ENCODE measurements around the gene LASP1NB.

Gene LASP1NB

DNA sequence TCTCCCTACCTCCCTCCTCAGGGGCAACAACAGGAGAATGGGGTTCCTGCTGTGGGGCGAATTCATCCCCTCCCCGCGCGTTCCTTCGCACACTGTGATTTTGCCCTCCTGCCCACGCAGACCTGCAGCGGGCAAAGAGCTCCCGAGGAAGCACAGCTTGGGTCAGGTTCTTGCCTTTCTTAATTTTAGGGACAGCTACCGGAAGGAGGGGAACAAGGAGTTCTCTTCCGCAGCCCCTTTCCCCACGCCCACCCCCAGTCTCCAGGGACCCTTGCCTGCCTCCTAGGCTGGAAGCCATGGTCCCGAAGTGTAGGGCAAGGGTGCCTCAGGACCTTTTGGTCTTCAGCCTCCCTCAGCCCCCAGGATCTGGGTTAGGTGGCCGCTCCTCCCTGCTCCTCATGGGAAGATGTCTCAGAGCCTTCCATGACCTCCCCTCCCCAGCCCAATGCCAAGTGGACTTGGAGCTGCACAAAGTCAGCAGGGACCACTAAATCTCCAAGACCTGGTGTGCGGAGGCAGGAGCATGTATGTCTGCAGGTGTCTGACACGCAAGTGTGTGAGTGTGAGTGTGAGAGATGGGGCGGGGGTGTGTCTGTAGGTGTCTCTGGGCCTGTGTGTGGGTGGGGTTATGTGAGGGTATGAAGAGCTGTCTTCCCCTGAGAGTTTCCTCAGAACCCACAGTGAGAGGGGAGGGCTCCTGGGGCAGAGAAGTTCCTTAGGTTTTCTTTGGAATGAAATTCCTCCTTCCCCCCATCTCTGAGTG lies 5.9 kb upstream of the LASP1NB start:
- Histone ChIP-seq H3K4me2 (no peak overlapping the region), H3K27me3 (ENCODE audit: insufficient read depth) (no peaks in the 10 kb centered on the region), H3F3A (replicated peaks; ENCODE audit: insufficient read depth) (peaks cover 41% of the 10 kb centered on the region), H3K79me2 (ENCODE audit: insufficient read depth) (peaks cover 10% of the 10 kb centered on the region; the same call in 1 of the 2 replicates), H3K9ac (no peak overlapping the region), H4K20me1 (ENCODE audit: insufficient read depth) (0 out of 2 replicates have a peak, but pooled peaks cover 14% of the 10 kb centered on the region), H3K4me1 (ENCODE audit: control insufficient read depth in 1 of 2, insufficient read depth in 2 of 2, low read depth in 1 of 2, low read length in 1 of 2) (peaks cover 9 to 34% of the 10 kb centered on the region in 2 experiments; a peak in 2 of 4 replicates), H3K9me2 (no peaks in the 10 kb centered on the region), H3K36me3 (replicated peaks in 1 of 2; ENCODE audit: control insufficient read depth in 1 of 2, insufficient read depth in 2 of 2, low read length in 1 of 2) (peaks cover 25 to 35% of the 10 kb centered on the region in 2 experiments), H3K27ac (ENCODE audit: low read depth in 2 of 2, low read length in 1 of 2) (no peak overlapping the region), H3K9me3 (no peaks in the 10 kb centered on the region), H3K4me3 (ENCODE audit: low read depth in 2 of 2, low read length in 1 of 2) (no peak overlapping the region), H2AFZ (ENCODE audit: low read depth) (no peak overlapping the region)
- ChIA-PET POLR2A (no interaction called here), CTCF (interaction anchor here (1.0 kb wide), 1 partner anchor 233 kb away, joined by 3 read pairs; no protein-coding TSS in a partner anchor)
- WGBS (ENCODE audit: low lambda C conversion rate): over 99% methylated on average over 16 of the region's 16 CpGs
- DNase-seq: no peak
- TF ChIP-seq SIN3A (IDR thresholded peaks at IDR 0.05; ENCODE audit: borderline replicate concordance, low read depth, low read length) (no peak), TAF1 (IDR thresholded peaks at IDR 0.05; ENCODE audit: borderline replicate concordance, low read depth, low read length) (no peak), NFIC (IDR thresholded peaks at IDR 0.05; ENCODE audit: borderline replicate concordance) (no peak), YY1 (IDR thresholded peaks at IDR 0.05; ENCODE audit: low read depth) (no peak), JUND (IDR thresholded peaks at IDR 0.05) (no peak), TEAD4 (IDR thresholded peaks at IDR 0.05; ENCODE audit: borderline replicate concordance, insufficient read depth) (no peak), RFX5 (IDR thresholded peaks at IDR 0.05; ENCODE audit: low read length) (no peak)

DNA sequence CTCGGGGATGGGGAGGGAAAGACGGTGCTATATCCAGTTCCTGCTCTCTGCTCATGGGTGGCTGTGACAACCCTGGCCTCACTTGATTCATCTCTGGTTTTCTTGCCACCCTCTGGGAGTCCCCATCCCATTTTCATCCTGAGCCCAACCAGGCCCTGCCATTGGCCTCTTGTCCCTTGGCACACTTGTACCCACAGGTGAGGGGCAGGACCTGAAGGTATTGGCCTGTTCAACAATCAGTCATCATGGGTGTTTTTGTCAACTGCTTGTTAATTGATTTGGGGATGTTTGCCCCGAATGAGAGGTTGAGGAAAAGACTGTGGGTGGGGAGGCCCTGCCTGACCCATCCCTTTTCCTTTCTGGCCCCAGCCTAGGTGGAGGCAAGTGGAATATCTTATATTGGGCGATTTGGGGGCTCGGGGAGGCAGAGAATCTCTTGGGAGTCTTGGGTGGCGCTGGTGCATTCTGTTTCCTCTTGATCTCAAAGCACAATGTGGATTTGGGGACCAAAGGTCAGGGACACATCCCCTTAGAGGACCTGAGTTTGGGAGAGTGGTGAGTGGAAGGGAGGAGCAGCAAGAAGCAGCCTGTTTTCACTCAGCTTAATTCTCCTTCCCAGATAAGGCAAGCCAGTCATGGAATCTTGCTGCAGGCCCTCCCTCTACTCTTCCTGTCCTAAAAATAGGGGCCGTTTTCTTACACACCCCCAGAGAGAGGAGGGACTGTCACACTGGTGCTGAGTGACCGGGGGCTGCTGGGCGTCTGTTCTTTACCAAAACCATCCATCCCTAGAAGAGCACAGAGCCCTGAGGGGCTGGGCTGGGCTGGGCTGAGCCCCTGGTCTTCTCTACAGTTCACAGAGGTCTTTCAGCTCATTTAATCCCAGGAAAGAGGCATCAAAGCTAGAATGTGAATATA lies 4.8 kb upstream of the LASP1NB start:
- Histone ChIP-seq H3K79me2 (ENCODE audit: insufficient read depth) (0 out of 2 replicates have a peak, but pooled peaks cover 8% of the 10 kb centered on the region), H3K27me3 (ENCODE audit: insufficient read depth) (no peaks in the 10 kb centered on the region), H3K4me2 (no peak overlapping the region), H2AFZ (ENCODE audit: low read depth) (no peak overlapping the region), H3K9me2 (no peaks in the 10 kb centered on the region), H4K20me1 (ENCODE audit: insufficient read depth) (0 out of 2 replicates have a peak, but pooled peaks cover 11% of the 10 kb centered on the region), H3K9ac (no peak overlapping the region), H3F3A (replicated peaks; ENCODE audit: insufficient read depth) (peaks cover 45% of the 10 kb centered on the region), H3K4me1 (ENCODE audit: control insufficient read depth in 1 of 2, insufficient read depth in 2 of 2, low read depth in 1 of 2, low read length in 1 of 2) (peaks cover 9 to 27% of the 10 kb centered on the region in 2 experiments; a peak in 2 of 4 replicates), H3K36me3 (replicated peaks in 1 of 2; ENCODE audit: control insufficient read depth in 1 of 2, insufficient read depth in 2 of 2, low read length in 1 of 2) (peaks cover 22 to 24% of the 10 kb centered on the region in 2 experiments), H3K4me3 (ENCODE audit: low read depth in 2 of 2, low read length in 1 of 2) (no peak overlapping the region), H3K9me3 (no peaks in the 10 kb centered on the region), H3K27ac (ENCODE audit: low read depth in 2 of 2, low read length in 1 of 2) (peak overlapping the region; percentile 29 to 49; a peak in 2 of 4 replicates)
- CTCF ChIA-PET: interaction anchor here (0.9 to 1.2 kb wide), 3 partner anchors 62 to 254 kb away, joined by 3 to 5 read pairs (median 3); no protein-coding TSS in a partner anchor
- POLR2A ChIA-PET: no interaction called here
- DNase-seq: no peak
- WGBS (ENCODE audit: low lambda C conversion rate): 79% methylated on average over 9 of the region's 9 CpGs
- TF ChIP-seq JUND (IDR thresholded peaks at IDR 0.05) (no peak), EZH2phosphoT487 (IDR thresholded peaks at IDR 0.05; ENCODE audit: borderline replicate concordance, low read depth) (no peak), NFIC (IDR thresholded peaks at IDR 0.05; ENCODE audit: borderline replicate concordance) (no peak), POLR2AphosphoS5 (IDR thresholded peaks at IDR 0.05; ENCODE audit: low read depth, low read length) (no peak), SMC3 (IDR thresholded peaks at IDR 0.05; ENCODE audit: low read depth, low read length) (no peak), TCF12 (IDR thresholded peaks at IDR 0.05) (no peak), SIN3A (IDR thresholded peaks at IDR 0.05; ENCODE audit: borderline replicate concordance, low read depth, low read length) (no peak), RAD21 (IDR thresholded peaks at IDR 0.05; ENCODE audit: low read length) (no peak), NRF1 (IDR thresholded peaks at IDR 0.05; ENCODE audit: low read depth, low read length) (no peak), FOSL2 (IDR thresholded peaks at IDR 0.05; ENCODE audit: borderline replicate concordance, low read depth) (no peak), GATA2 (CRISPR knock-in tag; IDR thresholded peaks at IDR 0.05) (no peak)
- TF ChIP-seq, protein P1, sequence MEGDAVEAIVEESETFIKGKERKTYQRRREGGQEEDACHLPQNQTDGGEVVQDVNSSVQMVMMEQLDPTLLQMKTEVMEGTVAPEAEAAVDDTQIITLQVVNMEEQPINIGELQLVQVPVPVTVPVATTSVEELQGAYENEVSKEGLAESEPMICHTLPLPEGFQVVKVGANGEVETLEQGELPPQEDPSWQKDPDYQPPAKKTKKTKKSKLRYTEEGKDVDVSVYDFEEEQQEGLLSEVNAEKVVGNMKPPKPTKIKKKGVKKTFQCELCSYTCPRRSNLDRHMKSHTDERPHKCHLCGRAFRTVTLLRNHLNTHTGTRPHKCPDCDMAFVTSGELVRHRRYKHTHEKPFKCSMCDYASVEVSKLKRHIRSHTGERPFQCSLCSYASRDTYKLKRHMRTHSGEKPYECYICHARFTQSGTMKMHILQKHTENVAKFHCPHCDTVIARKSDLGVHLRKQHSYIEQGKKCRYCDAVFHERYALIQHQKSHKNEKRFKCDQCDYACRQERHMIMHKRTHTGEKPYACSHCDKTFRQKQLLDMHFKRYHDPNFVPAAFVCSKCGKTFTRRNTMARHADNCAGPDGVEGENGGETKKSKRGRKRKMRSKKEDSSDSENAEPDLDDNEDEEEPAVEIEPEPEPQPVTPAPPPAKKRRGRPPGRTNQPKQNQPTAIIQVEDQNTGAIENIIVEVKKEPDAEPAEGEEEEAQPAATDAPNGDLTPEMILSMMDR (IDR thresholded peaks at IDR 0.05): no peak
- TF ChIP-seq, protein P2, sequence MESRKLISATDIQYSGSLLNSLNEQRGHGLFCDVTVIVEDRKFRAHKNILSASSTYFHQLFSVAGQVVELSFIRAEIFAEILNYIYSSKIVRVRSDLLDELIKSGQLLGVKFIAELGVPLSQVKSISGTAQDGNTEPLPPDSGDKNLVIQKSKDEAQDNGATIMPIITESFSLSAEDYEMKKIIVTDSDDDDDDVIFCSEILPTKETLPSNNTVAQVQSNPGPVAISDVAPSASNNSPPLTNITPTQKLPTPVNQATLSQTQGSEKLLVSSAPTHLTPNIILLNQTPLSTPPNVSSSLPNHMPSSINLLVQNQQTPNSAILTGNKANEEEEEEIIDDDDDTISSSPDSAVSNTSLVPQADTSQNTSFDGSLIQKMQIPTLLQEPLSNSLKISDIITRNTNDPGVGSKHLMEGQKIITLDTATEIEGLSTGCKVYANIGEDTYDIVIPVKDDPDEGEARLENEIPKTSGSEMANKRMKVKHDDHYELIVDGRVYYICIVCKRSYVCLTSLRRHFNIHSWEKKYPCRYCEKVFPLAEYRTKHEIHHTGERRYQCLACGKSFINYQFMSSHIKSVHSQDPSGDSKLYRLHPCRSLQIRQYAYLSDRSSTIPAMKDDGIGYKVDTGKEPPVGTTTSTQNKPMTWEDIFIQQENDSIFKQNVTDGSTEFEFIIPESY (IDR thresholded peaks at IDR 0.05; ENCODE audit: borderline replicate concordance, low read depth): no peak
- TF ChIP-seq, protein P3, sequence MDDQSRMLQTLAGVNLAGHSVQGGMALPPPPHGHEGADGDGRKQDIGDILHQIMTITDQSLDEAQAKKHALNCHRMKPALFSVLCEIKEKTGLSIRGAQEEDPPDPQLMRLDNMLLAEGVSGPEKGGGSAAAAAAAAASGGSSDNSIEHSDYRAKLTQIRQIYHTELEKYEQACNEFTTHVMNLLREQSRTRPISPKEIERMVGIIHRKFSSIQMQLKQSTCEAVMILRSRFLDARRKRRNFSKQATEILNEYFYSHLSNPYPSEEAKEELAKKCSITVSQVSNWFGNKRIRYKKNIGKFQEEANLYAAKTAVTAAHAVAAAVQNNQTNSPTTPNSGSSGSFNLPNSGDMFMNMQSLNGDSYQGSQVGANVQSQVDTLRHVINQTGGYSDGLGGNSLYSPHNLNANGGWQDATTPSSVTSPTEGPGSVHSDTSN (IDR thresholded peaks at IDR 0.05): no peak
- TF ChIP-seq, protein P4, sequence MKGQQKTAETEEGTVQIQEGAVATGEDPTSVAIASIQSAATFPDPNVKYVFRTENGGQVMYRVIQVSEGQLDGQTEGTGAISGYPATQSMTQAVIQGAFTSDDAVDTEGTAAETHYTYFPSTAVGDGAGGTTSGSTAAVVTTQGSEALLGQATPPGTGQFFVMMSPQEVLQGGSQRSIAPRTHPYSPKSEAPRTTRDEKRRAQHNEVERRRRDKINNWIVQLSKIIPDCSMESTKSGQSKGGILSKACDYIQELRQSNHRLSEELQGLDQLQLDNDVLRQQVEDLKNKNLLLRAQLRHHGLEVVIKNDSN (IDR thresholded peaks at IDR 0.05; ENCODE audit: borderline replicate concordance, low read depth): no peak

All from SK-N-SH (cell line).